CD14-positive monocyte (primary cell): ENCODE data around the gene MRPS16. TPM values are rescaled to one million over a fixed set of nuclear protein-coding genes. Genes with fewer than 3 reads are reported as not detected.

Experiments
- DNase-seq, 3 donors: peaks; one replicate each; pipeline ENCODE4 v3.0.0-alpha.2; 2011 to 2022
- H2AFZ ChIP-seq: 2 replicates; pipeline ENCODE4 v1.6.0; 2012; ENCODE audit warnings: mild to moderate bottlenecking, low read depth, low read length, inconsistent platforms; ENCODE audit not compliant: insufficient read depth, poor library complexity, severe bottlenecking
- H3K27ac ChIP-seq, 2 donors: 1 replicate in 1 of 2; 2 replicates in 1 of 2; pipeline ENCODE4 v1.5.1; 2012 to 2013; ENCODE audit warnings: low read length in 2 of 2, control low read depth in 1 of 2, inconsistent platforms in 1 of 2, low read depth in 1 of 2, mild to moderate bottlenecking in 1 of 2
- H3K27me3 ChIP-seq, 2 donors: one replicate each; pipeline versions ENCODE4 v1.6.0 to v1.6.1; 2011 to 2013; ENCODE audit warnings: low read length in 2 of 2; ENCODE audit not compliant: control insufficient read depth in 2 of 2, insufficient read depth in 2 of 2
- H3K36me3 ChIP-seq, 2 donors: replicated peaks in 1 of 2; 1 replicate in 1 of 2; 2 replicates in 1 of 2; pipeline versions ENCODE4 v1.5.1 to v1.6.1; 2012 to 2013; ENCODE audit warnings: low read length in 2 of 2, control low read depth in 1 of 2, inconsistent platforms in 1 of 2, mild to moderate bottlenecking in 1 of 2; ENCODE audit not compliant: insufficient read depth in 2 of 2, control insufficient read depth in 1 of 2
- H3K4me1 ChIP-seq, 2 donors: 1 replicate in 1 of 2; 2 replicates in 1 of 2; pipeline versions ENCODE4 v1.5.1 to v1.6.1; 2012 to 2013; ENCODE audit warnings: low read length in 2 of 2, control low read depth in 1 of 2, inconsistent platforms in 1 of 2, mild to moderate bottlenecking in 1 of 2, moderate library complexity in 1 of 2; ENCODE audit not compliant: insufficient read depth in 2 of 2, control insufficient read depth in 1 of 2
- H3K4me2 ChIP-seq: replicated peaks from 2 replicates; pipeline ENCODE3; 2012; ENCODE audit warnings: low read length, moderate library complexity, mild to moderate bottlenecking; ENCODE audit not compliant: poor library complexity, severe bottlenecking; ENCODE audit errors: extremely low read depth
- H3K4me3 ChIP-seq, 3 experiments: fragments of 200-600 bp in 1 of 3; sonication (generic) in 1 of 3; replicated peaks in 1 of 3; 1 replicate in 2 of 3; 2 replicates in 1 of 3; pipeline ENCODE4 v1.5.1; 2011 to 2013; ENCODE audit warnings: low read length in 3 of 3, mild to moderate bottlenecking in 3 of 3, control low read depth in 2 of 3, low read depth in 2 of 3, inconsistent platforms in 1 of 3, moderate library complexity in 1 of 3
- H3K79me2 ChIP-seq: 2 replicates; pipeline ENCODE4 v1.6.0; 2012; ENCODE audit warnings: mild to moderate bottlenecking, control low read depth, inconsistent platforms, low read length, moderate library complexity; ENCODE audit not compliant: insufficient read depth
- H3K9ac ChIP-seq: 2 replicates; pipeline ENCODE4 v1.6.0; 2017; ENCODE audit warnings: low read length, mild to moderate bottlenecking; ENCODE audit not compliant: insufficient read depth, poor library complexity, severe bottlenecking
- H3K9me3 ChIP-seq, 2 donors: replicated peaks in 1 of 2; 1 replicate in 1 of 2; 2 replicates in 1 of 2; pipeline versions ENCODE4 v1.5.1 to v1.6.1; 2012 to 2013; ENCODE audit warnings: low read length in 2 of 2, control low read depth in 1 of 2; ENCODE audit not compliant: control insufficient read depth in 1 of 2, insufficient read depth in 1 of 2
- H4K20me1 ChIP-seq: 2 replicates; pipeline ENCODE4 v1.6.0; 2012; ENCODE audit warnings: mild to moderate bottlenecking, low read length, control low read depth, moderate library complexity; ENCODE audit not compliant: insufficient read depth
- H3K27ac Mint-ChIP-seq, 7 donors: one replicate each; pipeline ENCODE4 v1.8.0; 2020; ENCODE audit warnings: mild to moderate bottlenecking in 7 of 7, mixed read lengths in 7 of 7, moderate library complexity in 6 of 7, inconsistent platforms in 2 of 7
- H3K27me3 Mint-ChIP-seq, 3 donors: one replicate each; pipeline ENCODE4 v1.8.0; 2021 to 2022; ENCODE audit warnings: low read depth in 3 of 3, mild to moderate bottlenecking in 3 of 3, mixed read lengths in 3 of 3, moderate library complexity in 3 of 3, inconsistent platforms in 1 of 3
- H3K36me3 Mint-ChIP-seq, 2 donors: one replicate each; pipeline ENCODE4 v1.8.0; 2020; ENCODE audit warnings: mixed read lengths in 2 of 2, inconsistent platforms in 1 of 2, mild to moderate bottlenecking in 1 of 2
- H3K4me1 Mint-ChIP-seq: one replicate; pipeline ENCODE4 v1.8.0; 2020; ENCODE audit warnings: mild to moderate bottlenecking, mixed read lengths
- H3K4me3 Mint-ChIP-seq, 2 donors: one replicate each; pipeline ENCODE4 v1.8.0; 2020; ENCODE audit warnings: mild to moderate bottlenecking in 2 of 2, mixed read lengths in 2 of 2, moderate library complexity in 1 of 2
- H3K9me3 Mint-ChIP-seq, 7 donors: one replicate each; pipeline ENCODE4 v1.8.0; 2020 to 2022; ENCODE audit warnings: mixed read lengths in 7 of 7, mild to moderate bottlenecking in 6 of 7, moderate library complexity in 6 of 7, inconsistent platforms in 2 of 7
- CTCF ChIP-seq: fragments of 200-600 bp; IDR thresholded peaks from one replicate; pipeline ENCODE4 v1.8.0; 2022; ENCODE audit warnings: antibody characterized with exemption, mild to moderate bottlenecking
- intact Hi-C, 2 donors: fragments of 100-400 bp; cut with micrococcal nuclease; formaldehyde crosslinking; loops; one replicate each; pipeline versions ENCODE4 v1.15.0 to v1.15.1; 2023
- polyA plus RNA-seq, 3 donors: library from polyadenylated mRNA; depleted of rRNA in 1 of 3; unstranded in 2 of 3; stranded (reverse) in 1 of 3; fragments of 300-500 nt in 2 of 3; fragments of >200 nt in 1 of 3; fragmentation: Illumina TruSeq in 2 of 3; gene quantifications; 1 replicate in 2 of 3; 2 replicates in 1 of 3; pipeline ENCODE4 v1.2.3, GENCODE V29; 2012 to 2021

Gene MRPS16
- polyA plus RNA-seq, 3 donors = 20.9 to 102 (median 78.6) TPM

- H3K9ac ChIP-seq = no peak overlapping the region
- intact Hi-C loops = no loop called here
- H3K27ac ChIP-seq = no peak overlapping the region
- TF ChIP-seq CTCF = no peak
- H2AFZ ChIP-seq = no peak overlapping the region
- Mint-ChIP-seq H3K9me3 (no peaks in the 10 kb centered on the region), H3K27ac (no peak overlapping the region), H3K4me3 (no peak overlapping the region), H3K4me1 (peaks cover 32% of the 10 kb centered on the region), H3K27me3 (no peaks in the 10 kb centered on the region), H3K36me3 (peaks cover 22 to 31% of the 10 kb centered on the region in 2 donors)
- no peaks in the 10 kb centered on the region for H4K20me1 ChIP-seq
- no peak overlapping the region for H3K4me3 ChIP-seq
- H3K36me3 ChIP-seq = peaks cover 5 to 7% of the 10 kb centered on the region in 2 donors
- H3K27me3 ChIP-seq = no peaks in the 10 kb centered on the region
- no peaks in the 10 kb centered on the region for H3K9me3 ChIP-seq
- peaks cover 28 to 29% of the 10 kb centered on the region in 2 donors for H3K4me1 ChIP-seq
- H3K4me2 ChIP-seq = no peak overlapping the region
- no peaks in the 10 kb centered on the region for H3K79me2 ChIP-seq
- no peak for DNase-seq
These were observed 25.8 kb downstream of the MRPS16 start for GRCh38 chr10:73226663-73227062.

GRCh38 chr10:73225518-73225917 is 26.9 kb downstream of the MRPS16 start:
- TF ChIP-seq CTCF = no peak
- Histone ChIP-seq H3K27ac (no peak overlapping the region), H3K9me3 (no peaks in the 10 kb centered on the region), H3K4me3 (no peak overlapping the region), H3K4me2 (no peak overlapping the region), H3K79me2 (no peaks in the 10 kb centered on the region), H3K4me1 (peaks cover 28 to 29% of the 10 kb centered on the region in 2 donors), H3K9ac (no peak overlapping the region), H2AFZ (no peak overlapping the region), H3K27me3 (no peaks in the 10 kb centered on the region), H3K36me3 (peaks cover 0 to under 1% of the 10 kb centered on the region in 2 donors), H4K20me1 (no peaks in the 10 kb centered on the region)
- DNase-seq = no peak
- no peak overlapping the region for H3K4me3 Mint-ChIP-seq
- H3K27ac Mint-ChIP-seq = no peak overlapping the region
- intact Hi-C loops = no loop called here
- H3K27me3 Mint-ChIP-seq = no peaks in the 10 kb centered on the region
- H3K4me1 Mint-ChIP-seq = peaks cover 29% of the 10 kb centered on the region
- H3K36me3 Mint-ChIP-seq = peaks cover 18 to 23% of the 10 kb centered on the region in 2 donors
- no peaks in the 10 kb centered on the region for H3K9me3 Mint-ChIP-seq
